HL-60 (cell line): ENCODE results near the gene EIF3J.
A peak's percentile ranks its signal among the peaks of the same experiment; 100 is the strongest.

Source experiments
- DNase-seq, 2 experiments: peaks; one replicate each; pipeline ENCODE4 v3.0.0-alpha.2; 2010 to 2020; ENCODE audit warnings: low read depth in 1 of 2, low spot score in 1 of 2
- H3K27ac ChIP-seq: fragments of 250-450 bp; sonication (Bioruptor Pico); replicated peaks from 2 replicates; pipeline ENCODE4 v1.5.1; 2020; ENCODE audit warnings: mild to moderate bottlenecking, moderate library complexity
- H3K27me3 ChIP-seq: fragments of 250-450 bp; sonication (Bioruptor Pico); 2 replicates; pipeline ENCODE4 v1.5.1; 2021; ENCODE audit warnings: mild to moderate bottlenecking, moderate library complexity; ENCODE audit not compliant: insufficient read depth, poor library complexity, severe bottlenecking
- H3K4me3 ChIP-seq: replicated peaks from 2 replicates; pipeline ENCODE4 v1.5.1; 2011; ENCODE audit warnings: mild to moderate bottlenecking, control low read depth, low read length; ENCODE audit not compliant: insufficient read depth
- CTCF ChIP-seq: IDR thresholded peaks from one replicate; pipeline ENCODE4 v1.5.1; 2011; ENCODE audit warnings: low read length, control low read depth, inconsistent platforms; ENCODE audit not compliant: insufficient read depth
- GABPA ChIP-seq: IDR thresholded peaks from 2 replicates; pipeline ENCODE4 v1.6.1; 2012; ENCODE audit warnings: low read depth
- POLR2AphosphoS5 ChIP-seq: IDR thresholded peaks from 2 replicates; pipeline ENCODE4 v1.6.1; 2012; ENCODE audit warnings: low read depth
- REST ChIP-seq: IDR thresholded peaks from 2 replicates; pipeline ENCODE4 v1.6.1; 2012; ENCODE audit warnings: low read depth; ENCODE audit not compliant: insufficient replicate concordance
- SPI1 ChIP-seq: IDR thresholded peaks from 2 replicates; pipeline ENCODE4 v1.6.1; 2012; ENCODE audit warnings: low read depth, mild to moderate bottlenecking, borderline replicate concordance

The EIF3J gene

GRCh38 chr15:44535523-44536301, 1.2 kb upstream of the EIF3J start:
- peak overlapping the region; percentile 96 for H3K27ac ChIP-seq
- TF ChIP-seq POLR2AphosphoS5 (no peak), SPI1 (no peak), REST (no peak), CTCF (no peak), GABPA (no peak)
- H3K27me3 ChIP-seq, result no peaks in the 10 kb centered on the region
- no peak for DNase-seq
- peak overlapping the region; percentile 88 for H3K4me3 ChIP-seq

- H3K4me3 ChIP-seq, result peak overlapping the region; percentile 88
- DNase-seq, result peak; percentile 74 to 81
Observed at GRCh38 chr15:44536302-44536961, 515 bp upstream of the EIF3J start.

More at GRCh38 chr15:44536302-44536961, 515 bp upstream of the EIF3J start:
- Histone ChIP-seq H3K27ac (peak overlapping the region; percentile 96), H3K27me3 (no peaks in the 10 kb centered on the region)
- TF ChIP-seq CTCF (no peak), GABPA (no peak), POLR2AphosphoS5 (peak; percentile 12; the same call in 1 of the 2 replicates), REST (peak; percentile 12)
